SK-N-SH (cell line): ENCODE results near the gene ITGB5. TPM values are rescaled to one million over a fixed set of nuclear protein-coding genes. Genes with fewer than 3 reads are reported as not detected.

Experiments used
- CTCF ChIA-PET: fragments of 300-600, 350-600 bp; formaldehyde crosslinking; extraction: SDS; loops from one replicate; lab custom pipeline; 2021; lab: Yijun Ruan, JAX
- POLR2A ChIA-PET: fragments of 350-600 bp; sonication (Branson Sonifier 250); formaldehyde crosslinking; extraction: SDS; loops from one replicate; lab custom pipeline; 2020; ENCODE audit warnings: antibody characterized with exemption, inconsistent platforms; lab: Yijun Ruan, JAX
- DNase-seq: peaks from one replicate; pipeline ENCODE4 v3.0.0; 2012
- H2AFZ ChIP-seq: fragments of 200-600 bp; sonication (generic); 2 replicates; pipeline ENCODE4 v1.8.1; 2016; ENCODE audit warnings: antibody characterized with exemption, mild to moderate bottlenecking, low read depth
- H3F3A ChIP-seq: fragments of 200-600 bp; sonication (generic); replicated peaks from 2 replicates; pipeline ENCODE3; 2016; ENCODE audit warnings: antibody characterized with exemption, mild to moderate bottlenecking; ENCODE audit not compliant: insufficient read depth
- H3K27ac ChIP-seq, 2 experiments: fragments of 200-500 bp in 1 of 2; fragments of 200-600 bp in 1 of 2; sonication (Bioruptor generic) in 1 of 2; sonication (generic), shearing (Covaris generic) in 1 of 2; 2 replicates each; pipeline versions ENCODE4 v1.5.1 to v1.6.1; 2014 to 2016; ENCODE audit warnings: low read depth in 2 of 2, inconsistent platforms in 1 of 2, low read length in 1 of 2, mild to moderate bottlenecking in 1 of 2, mixed read lengths in 1 of 2
- H3K27me3 ChIP-seq: fragments of 200-600 bp; sonication (generic), shearing (Covaris generic); 2 replicates; pipeline ENCODE4 v1.6.1; 2016; ENCODE audit warnings: mixed run types; ENCODE audit not compliant: insufficient read depth
- H3K36me3 ChIP-seq, 2 experiments: fragments of 200-500 bp in 1 of 2; fragments of 200-600 bp in 1 of 2; sonication (Bioruptor generic) in 1 of 2; sonication (generic) in 1 of 2; replicated peaks in 1 of 2; 2 replicates each; pipeline versions ENCODE3 to v1.5.1; 2014 to 2016; ENCODE audit warnings: low read length in 1 of 2, mild to moderate bottlenecking in 1 of 2; ENCODE audit not compliant: insufficient read depth in 2 of 2, control insufficient read depth in 1 of 2
- H3K4me1 ChIP-seq, 2 experiments: fragments of 200-500 bp in 1 of 2; fragments of 200-600 bp in 1 of 2; sonication (Bioruptor generic) in 1 of 2; sonication (generic), shearing (Covaris generic) in 1 of 2; 2 replicates each; pipeline versions ENCODE4 v1.5.1 to v1.6.1; 2014 to 2016; ENCODE audit warnings: low read depth in 1 of 2, low read length in 1 of 2, mixed run types in 1 of 2; ENCODE audit not compliant: insufficient read depth in 2 of 2, control insufficient read depth in 1 of 2
- H3K4me2 ChIP-seq: fragments of 200-600 bp; sonication (generic), shearing (Covaris generic); 2 replicates; pipeline ENCODE4 v1.6.1; 2017; ENCODE audit warnings: mixed run types
- H3K4me3 ChIP-seq, 2 experiments: fragments of 200-500 bp in 1 of 2; fragments of 200-600 bp in 1 of 2; sonication (Bioruptor generic) in 1 of 2; sonication (generic), shearing (Covaris generic) in 1 of 2; 2 replicates each; pipeline versions ENCODE4 v1.5.1 to v1.8.1; 2014 to 2016; ENCODE audit warnings: low read depth in 2 of 2, inconsistent platforms in 1 of 2, low read length in 1 of 2, mild to moderate bottlenecking in 1 of 2, mixed read lengths in 1 of 2, moderate library complexity in 1 of 2
- H3K79me2 ChIP-seq: fragments of 200-600 bp; sonication (generic); 2 replicates; pipeline ENCODE4 v1.8.1; 2017; ENCODE audit warnings: mild to moderate bottlenecking; ENCODE audit not compliant: insufficient read depth
- H3K9ac ChIP-seq: fragments of 200-600 bp; sonication (generic); 2 replicates; pipeline ENCODE4 v1.6.1; 2017; ENCODE audit warnings: mixed run types
- H3K9me2 ChIP-seq: fragments of 200-600 bp; sonication (generic); 2 replicates; pipeline ENCODE4 v1.6.1; 2017; ENCODE audit warnings: mixed run types
- H3K9me3 ChIP-seq: fragments of 200-600 bp; sonication (generic); 2 replicates; pipeline ENCODE4 v1.6.1; 2017; ENCODE audit warnings: mixed run types, mild to moderate bottlenecking, moderate library complexity
- H4K20me1 ChIP-seq: fragments of 200-600 bp; sonication (generic); 2 replicates; pipeline ENCODE4 v1.6.1; 2017; ENCODE audit warnings: mild to moderate bottlenecking, mixed run types; ENCODE audit not compliant: insufficient read depth
- EZH2phosphoT487 ChIP-seq: fragments of 200-600 bp; sonication (generic); IDR thresholded peaks from 2 replicates; pipeline ENCODE4 v1.6.1; 2017; ENCODE audit warnings: low read depth, mixed run types, mild to moderate bottlenecking, antibody characterized with exemption, moderate library complexity, borderline replicate concordance
- FOSL2 ChIP-seq: IDR thresholded peaks from 2 replicates; pipeline ENCODE4 v1.4.0; 2012; ENCODE audit warnings: low read depth, mild to moderate bottlenecking, moderate library complexity, borderline replicate concordance
- FOXM1 ChIP-seq: IDR thresholded peaks from 2 replicates; pipeline ENCODE4 v1.4.0; 2012; ENCODE audit warnings: low read depth, mild to moderate bottlenecking
- MAX ChIP-seq: IDR thresholded peaks from 2 replicates; pipeline ENCODE4 v1.4.0; 2012; ENCODE audit warnings: low read depth
- MXI1 ChIP-seq: IDR thresholded peaks from 2 replicates; pipeline ENCODE4 v1.6.1; 2012; ENCODE audit warnings: mild to moderate bottlenecking, low read depth, low read length, improper control_type of control experiment
- PBX3 ChIP-seq: IDR thresholded peaks from 2 replicates; pipeline ENCODE4; 2012
- RFX5 ChIP-seq: IDR thresholded peaks from 2 replicates; pipeline ENCODE4 v1.6.1; 2012; ENCODE audit warnings: mild to moderate bottlenecking, improper control_type of control experiment, low read length
- RXRA ChIP-seq: IDR thresholded peaks from 2 replicates; pipeline ENCODE4 v1.4.0; 2012; ENCODE audit warnings: low read depth, mild to moderate bottlenecking, borderline replicate concordance
- TCF12 ChIP-seq: IDR thresholded peaks from 2 replicates; pipeline ENCODE4 v1.4.0; 2012
- TEAD4 ChIP-seq: IDR thresholded peaks from 2 replicates; pipeline ENCODE4 v1.4.0; 2012; ENCODE audit warnings: mild to moderate bottlenecking, borderline replicate concordance; ENCODE audit not compliant: insufficient read depth
- USF1 ChIP-seq: IDR thresholded peaks from 2 replicates; pipeline ENCODE4 v1.4.0; 2012; ENCODE audit warnings: low read depth, borderline replicate concordance
- USF2 ChIP-seq: fragments of 150-350 bp; IDR thresholded peaks from 2 replicates; pipeline ENCODE4 v1.6.1; 2017; ENCODE audit warnings: antibody characterized with exemption, low read length, low read depth, borderline replicate concordance
- YY1 ChIP-seq: IDR thresholded peaks from 2 replicates; pipeline ENCODE4 v1.4.0; 2012; ENCODE audit warnings: low read depth, mild to moderate bottlenecking
- ZBTB33 ChIP-seq: IDR thresholded peaks from 2 replicates; pipeline ENCODE4 v1.4.0; 2012; ENCODE audit warnings: low read depth, borderline replicate concordance
- WGBS: methylation state at CpG from one replicate; pipeline ENCODE4 v1.1.6; 2017; ENCODE audit warnings: low lambda C conversion rate; 5-methylcytosine and 5-hydroxymethylcytosine counted together
- polyA plus RNA-seq, 3 experiments: library from polyadenylated mRNA; depleted of rRNA; stranded (reverse); fragments of >200 nt; gene quantifications; 2 replicates each; pipeline ENCODE4 v1.2.3, GENCODE V29; 2012

ITGB5 gene
- polyA plus RNA-seq, 1 of the 3 experiments (the other 2 are of a cell fraction), result 481 TPM

- H3K27me3 ChIP-seq, result no peaks in the 10 kb centered on the region
- peak overlapping the region in 1 of 2 experiments; percentile 98; a peak in 2 of 4 replicates for H3K27ac ChIP-seq
- TF ChIP-seq MAX (no peak), USF2 (no peak), PBX3 (no peak), YY1 (no peak), EZH2phosphoT487 (no peak), USF1 (no peak), MXI1 (no peak), FOSL2 (no peak), RXRA (no peak), RFX5 (no peak), TCF12 (no peak), TEAD4 (no peak), FOXM1 (no peak), ZBTB33 (no peak)
- no peak overlapping the region for H2AFZ ChIP-seq
- H3K9me2 ChIP-seq, result no peaks in the 10 kb centered on the region
- peaks cover 31% of the 10 kb centered on the region for H3F3A ChIP-seq
- no peak for DNase-seq
- H3K4me2 ChIP-seq, result no peak overlapping the region
- peaks cover 6% of the 10 kb centered on the region; the same call in 1 of the 2 replicates for H4K20me1 ChIP-seq
- H3K9ac ChIP-seq, result no peak overlapping the region
- no peaks in the 10 kb centered on the region for H3K9me3 ChIP-seq
- ChIA-PET POLR2A (no interaction called here), CTCF (interaction anchor here (1.1 to 15.4 kb wide), 6 partner anchors 9 to 152 kb away, joined by 3 to 332 read pairs (median 6); no protein-coding TSS in a partner anchor)
- no peak overlapping the region for H3K4me3 ChIP-seq
- H3K79me2 ChIP-seq, result peaks cover 7% of the 10 kb centered on the region; the same call in 1 of the 2 replicates
- peaks cover 38 to 50% of the 10 kb centered on the region in 2 experiments for H3K36me3 ChIP-seq
- WGBS, result 96% methylated on average over 5 of the region's 9 CpGs
- H3K4me1 ChIP-seq, result peaks cover 37 to 73% of the 10 kb centered on the region in 2 experiments
These were observed 117.7 kb downstream of the ITGB5 start for GRCh38 chr3:124769462-124769861.
